OCI-LY3 (cell line): ENCODE results near the gene MYH15.

Experiments
- H2AFZ ChIP-seq: fragments of 200-600, 300-600 bp; shearing (Covaris generic); 2 replicates; pipeline ENCODE4 v1.6.0; 2014; ENCODE audit warnings: antibody characterized with exemption, low read depth, low read length
- H3K27ac ChIP-seq: fragments of 200-600, 300-600 bp; sonication (generic); 2 replicates; pipeline ENCODE4 v1.5.1; 2014; ENCODE audit warnings: mild to moderate bottlenecking, low read length, moderate library complexity, mixed read lengths
- H3K27me3 ChIP-seq: fragments of 200-600, 300-600 bp; sonication (generic); 2 replicates; pipeline ENCODE4 v1.6.1; 2014; ENCODE audit warnings: low read depth, low read length, mixed read lengths
- H3K36me3 ChIP-seq: fragments of 200-600, 300-600 bp; sonication (generic); replicated peaks from 2 replicates; pipeline ENCODE3; 2014; ENCODE audit warnings: low read depth, low read length, mixed read lengths
- H3K4me1 ChIP-seq: fragments of 300-600, 200-600 bp; sonication (generic); 2 replicates; pipeline ENCODE4 v1.6.1; 2014; ENCODE audit warnings: low read length, mixed read lengths
- H3K4me2 ChIP-seq: fragments of 200-600, 300-600 bp; sonication (generic); 2 replicates; pipeline ENCODE4 v1.6.1; 2014; ENCODE audit warnings: low read length, mixed read lengths
- H3K4me3 ChIP-seq: fragments of 300-600, 200-600 bp; sonication (generic); 2 replicates; pipeline ENCODE4 v1.5.1; 2014; ENCODE audit warnings: antibody characterized with exemption, mild to moderate bottlenecking, low read length, moderate library complexity
- H3K79me2 ChIP-seq: fragments of 300-600, 200-600 bp; shearing (Covaris generic); 2 replicates; pipeline ENCODE4 v1.6.1; 2014; ENCODE audit warnings: mild to moderate bottlenecking, low read length, mixed read lengths
- H3K9ac ChIP-seq: fragments of 300-600, 200-600 bp; shearing (Covaris generic); 2 replicates; pipeline ENCODE4 v1.6.0; 2014; ENCODE audit warnings: mild to moderate bottlenecking, low read length, moderate library complexity
- H3K9me3 ChIP-seq: fragments of 200-600, 300-600 bp; shearing (Covaris generic); 2 replicates; pipeline ENCODE4 v1.6.1; 2014; ENCODE audit warnings: low read length, mixed read lengths; ENCODE audit not compliant: insufficient read depth
- H4K20me1 ChIP-seq: fragments of 200-600, 300-600 bp; sonication (generic); 2 replicates; pipeline ENCODE4 v1.6.1; 2016; ENCODE audit warnings: low read length, mixed read lengths; ENCODE audit not compliant: insufficient read depth
- EZH2phosphoT487 ChIP-seq: fragments of 200-600 bp; shearing (Covaris generic); IDR thresholded peaks from 2 replicates; pipeline ENCODE4 v1.6.1; 2018; ENCODE audit warnings: antibody characterized with exemption, mixed run types, low read depth
- TF ChIP-seq, protein P1 (sequence below): fragments of 200-600, 300-600 bp; sonication (generic); IDR thresholded peaks from 2 replicates; pipeline ENCODE4 v1.5.1; 2014; ENCODE audit warnings: antibody characterized with exemption, low read length, low read depth

Gene MYH15

DNA sequence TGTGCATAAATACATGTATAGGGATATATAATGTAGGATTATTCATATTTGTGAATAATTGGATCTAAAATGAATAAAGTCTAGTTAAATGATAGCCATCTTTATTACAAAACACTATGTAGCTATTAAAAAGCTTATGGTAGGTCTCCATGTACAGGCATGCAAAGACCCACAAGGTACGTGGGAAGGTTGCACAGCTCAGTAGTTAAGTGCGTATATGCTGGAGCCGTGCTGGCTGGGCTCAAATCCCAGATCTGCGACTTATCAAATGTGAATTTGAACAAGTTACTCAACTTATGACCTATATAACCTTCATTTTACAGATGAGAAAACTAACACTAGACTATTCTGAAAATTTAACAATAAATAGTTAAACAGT, 100.6 kb downstream of the MYH15 start:
- H3K27me3 ChIP-seq: no peaks in the 10 kb centered on the region
- no peak overlapping the region for H3K4me3 ChIP-seq
- H3K27ac ChIP-seq: no peak overlapping the region
- peaks cover 19% of the 10 kb centered on the region for H3K4me1 ChIP-seq
- no peak overlapping the region for H2AFZ ChIP-seq
- H3K36me3 ChIP-seq: no peaks in the 10 kb centered on the region
- H3K9ac ChIP-seq: no peak overlapping the region
- H3K9me3 ChIP-seq: no peaks in the 10 kb centered on the region
- no peaks in the 10 kb centered on the region for H4K20me1 ChIP-seq
- H3K79me2 ChIP-seq: no peaks in the 10 kb centered on the region
- TF ChIP-seq, protein P1, sequence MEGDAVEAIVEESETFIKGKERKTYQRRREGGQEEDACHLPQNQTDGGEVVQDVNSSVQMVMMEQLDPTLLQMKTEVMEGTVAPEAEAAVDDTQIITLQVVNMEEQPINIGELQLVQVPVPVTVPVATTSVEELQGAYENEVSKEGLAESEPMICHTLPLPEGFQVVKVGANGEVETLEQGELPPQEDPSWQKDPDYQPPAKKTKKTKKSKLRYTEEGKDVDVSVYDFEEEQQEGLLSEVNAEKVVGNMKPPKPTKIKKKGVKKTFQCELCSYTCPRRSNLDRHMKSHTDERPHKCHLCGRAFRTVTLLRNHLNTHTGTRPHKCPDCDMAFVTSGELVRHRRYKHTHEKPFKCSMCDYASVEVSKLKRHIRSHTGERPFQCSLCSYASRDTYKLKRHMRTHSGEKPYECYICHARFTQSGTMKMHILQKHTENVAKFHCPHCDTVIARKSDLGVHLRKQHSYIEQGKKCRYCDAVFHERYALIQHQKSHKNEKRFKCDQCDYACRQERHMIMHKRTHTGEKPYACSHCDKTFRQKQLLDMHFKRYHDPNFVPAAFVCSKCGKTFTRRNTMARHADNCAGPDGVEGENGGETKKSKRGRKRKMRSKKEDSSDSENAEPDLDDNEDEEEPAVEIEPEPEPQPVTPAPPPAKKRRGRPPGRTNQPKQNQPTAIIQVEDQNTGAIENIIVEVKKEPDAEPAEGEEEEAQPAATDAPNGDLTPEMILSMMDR: no peak
- no peak for TF ChIP-seq EZH2phosphoT487
- no peak overlapping the region for H3K4me2 ChIP-seq

DNA sequence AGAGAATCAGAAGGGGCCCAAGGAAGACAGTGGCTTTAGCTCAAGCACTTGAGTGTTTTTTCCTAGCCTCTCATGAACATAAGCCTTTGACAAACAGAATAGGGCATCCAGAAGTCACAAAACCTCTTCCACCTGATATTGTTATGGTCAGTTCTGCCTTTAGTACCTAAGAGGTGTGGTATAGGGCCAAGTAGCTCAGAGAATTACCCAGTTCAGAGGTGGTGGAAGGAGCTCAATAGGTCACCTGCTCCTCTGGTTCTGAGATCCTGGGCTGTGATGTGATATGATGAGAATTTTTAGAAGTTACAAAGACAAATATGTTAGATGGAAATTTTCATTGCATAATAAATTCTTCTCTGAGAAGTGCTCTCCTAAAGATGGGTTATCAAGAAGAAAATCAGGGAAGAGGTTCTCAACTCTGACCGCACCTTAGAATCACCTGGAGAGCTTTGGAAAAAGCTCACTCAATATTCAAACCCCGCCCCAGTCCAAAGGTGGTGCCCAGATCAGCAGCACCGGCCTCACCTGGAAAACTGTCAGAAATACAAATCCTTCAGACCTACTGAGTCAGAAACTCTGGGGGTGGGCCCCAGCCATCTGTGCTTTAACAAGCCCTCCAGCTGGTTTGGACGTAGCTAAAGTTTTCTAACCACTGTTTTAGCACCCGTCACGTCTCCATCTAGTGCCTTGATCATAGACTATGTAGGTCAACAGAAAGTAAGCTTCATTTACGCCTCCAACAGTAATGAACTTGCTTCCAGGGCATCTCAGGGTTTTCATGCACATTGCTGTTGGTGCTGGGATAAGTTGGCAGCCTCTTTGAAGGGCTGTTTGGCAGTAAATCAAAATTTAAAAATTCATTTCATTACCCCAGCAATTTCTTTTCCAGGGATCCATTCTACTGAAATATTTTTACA, 101.3 kb downstream of the MYH15 start:
- H3K4me2 ChIP-seq: no peak overlapping the region
- no peaks in the 10 kb centered on the region for H3K79me2 ChIP-seq
- peaks cover 19% of the 10 kb centered on the region for H3K4me1 ChIP-seq
- H4K20me1 ChIP-seq: no peaks in the 10 kb centered on the region
- H3K27me3 ChIP-seq: no peaks in the 10 kb centered on the region
- H2AFZ ChIP-seq: no peak overlapping the region
- no peak overlapping the region for H3K9ac ChIP-seq
- H3K9me3 ChIP-seq: no peaks in the 10 kb centered on the region
- no peak overlapping the region for H3K27ac ChIP-seq
- H3K4me3 ChIP-seq: no peak overlapping the region
- no peaks in the 10 kb centered on the region for H3K36me3 ChIP-seq
- no peak for TF ChIP-seq EZH2phosphoT487
- TF ChIP-seq, protein P1: no peak

DNA sequence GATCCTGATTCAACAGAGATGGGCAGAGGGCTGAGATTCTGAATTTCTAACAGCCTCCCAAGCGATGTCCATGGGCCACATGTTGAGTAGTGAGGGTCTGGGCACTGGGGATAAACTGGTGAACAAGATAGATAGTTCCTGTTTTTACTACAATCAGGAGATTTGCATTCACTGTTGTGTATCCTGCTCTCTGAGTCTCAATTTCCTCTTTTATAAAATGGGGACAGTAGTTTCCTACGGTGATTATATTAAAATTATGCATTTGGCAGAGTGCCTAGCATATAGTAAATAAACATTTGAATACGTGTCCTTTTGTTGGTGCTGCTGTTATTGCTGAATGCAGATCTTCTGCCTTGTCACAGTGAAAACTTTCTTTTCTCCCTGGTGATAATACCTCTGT, 102.5 kb downstream of the MYH15 start:
- Histone ChIP-seq H4K20me1 (no peaks in the 10 kb centered on the region), H3K79me2 (no peaks in the 10 kb centered on the region), H3K4me2 (peak overlapping the region; percentile 80; the same call in 1 of the 2 replicates), H3K9me3 (no peaks in the 10 kb centered on the region), H3K4me3 (no peak overlapping the region), H3K9ac (no peak overlapping the region), H3K36me3 (no peaks in the 10 kb centered on the region), H3K27ac (no peak overlapping the region), H3K4me1 (peaks cover 19% of the 10 kb centered on the region), H3K27me3 (no peaks in the 10 kb centered on the region), H2AFZ (no peak overlapping the region)
- TF ChIP-seq, protein P1: no peak
- no peak for TF ChIP-seq EZH2phosphoT487

DNA sequence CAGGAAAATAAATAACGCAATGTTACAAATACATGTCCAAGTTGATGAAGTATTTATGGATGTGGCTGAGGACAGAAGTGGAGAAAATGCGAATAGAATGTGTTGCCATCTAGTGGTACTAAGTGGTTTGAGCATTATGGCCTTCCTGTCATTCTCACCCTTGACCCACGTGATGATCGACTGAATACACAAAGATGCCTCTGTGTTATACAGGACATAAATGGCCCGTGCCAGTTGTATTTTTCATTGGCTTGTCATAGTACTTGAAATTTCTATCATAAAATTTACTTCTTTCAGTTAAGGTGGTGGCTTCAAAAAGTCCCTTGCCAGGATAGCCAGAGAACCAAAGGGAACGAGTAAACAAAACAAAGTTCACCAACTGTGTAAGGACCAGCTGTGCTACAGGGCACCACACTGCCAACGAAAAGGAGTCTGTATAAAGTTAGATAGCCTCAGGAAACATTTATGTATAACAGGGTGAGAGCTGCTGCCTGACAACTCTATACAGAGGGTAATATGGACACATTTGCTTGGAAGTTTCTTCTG, 103.7 kb downstream of the MYH15 start:
- no peaks in the 10 kb centered on the region for H4K20me1 ChIP-seq
- TF ChIP-seq EZH2phosphoT487: no peak
- TF ChIP-seq, protein P1: peak; percentile 88
- H3K79me2 ChIP-seq: no peaks in the 10 kb centered on the region
- H3K9me3 ChIP-seq: no peaks in the 10 kb centered on the region
- no peak overlapping the region for H3K27ac ChIP-seq
- H3K4me1 ChIP-seq: peaks cover 19% of the 10 kb centered on the region
- no peaks in the 10 kb centered on the region for H3K27me3 ChIP-seq
- H3K4me2 ChIP-seq: peak overlapping the region; percentile 80
- H3K36me3 ChIP-seq: no peaks in the 10 kb centered on the region
- peak overlapping the region; percentile 83; the same call in 1 of the 2 replicates for H2AFZ ChIP-seq
- H3K9ac ChIP-seq: no peak overlapping the region
- peak overlapping the region; percentile 57 for H3K4me3 ChIP-seq
